8988T (cell line): ENCODE data around the gene KIF11.

Experiments used
- DNase-seq: peaks from one replicate; pipeline ENCODE4 v3.0.0; 2011

Gene KIF11

DNA sequence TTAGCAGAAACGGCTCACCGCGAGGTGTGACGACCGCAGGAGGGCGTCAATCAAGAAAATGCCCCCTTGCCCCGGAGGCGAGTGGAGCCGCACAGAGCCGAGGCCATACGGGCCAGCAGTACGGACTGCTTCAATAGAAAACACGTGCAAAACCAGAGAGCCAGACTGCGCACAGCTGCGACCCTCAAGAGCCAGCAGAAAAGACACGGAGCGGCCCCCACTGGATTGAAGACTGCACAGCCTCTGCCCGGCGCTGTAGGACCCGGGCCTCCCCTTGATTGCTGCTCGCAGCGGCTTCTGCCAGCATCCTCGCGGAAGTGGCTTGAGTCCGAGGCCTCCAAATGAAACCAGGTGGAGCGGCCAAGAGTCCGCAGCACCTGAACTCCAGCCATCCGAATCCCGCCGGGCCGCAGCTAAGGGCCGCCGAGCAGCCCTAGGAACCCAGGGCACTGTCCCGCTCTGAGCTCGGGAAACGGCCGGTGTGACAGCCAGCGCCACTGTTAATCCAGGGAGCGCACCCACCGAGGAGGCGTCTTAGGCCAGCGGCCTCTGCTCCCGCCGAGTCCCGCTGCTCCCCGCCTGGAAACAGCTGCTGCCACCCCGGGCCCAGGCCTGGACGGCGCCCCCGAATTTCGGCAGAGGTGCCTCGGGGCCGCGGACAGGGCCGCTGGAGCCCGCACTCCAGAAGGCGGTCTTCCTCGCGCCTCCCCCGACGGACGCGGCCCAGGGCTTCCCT is 96.2 kb downstream of the KIF11 start:
- DNase-seq = no peak

GRCh38 chr10:92689663-92690210 is 96.8 kb downstream of the KIF11 start, which contains the start of gene HHEX:
Gene HHEX (plus strand): TSS chr10:92689955. CDS start chr10:92689987, 32 bp downstream.
- DNase-seq = peak; percentile 75

- no peak for DNase-seq
Measured at GRCh38 chr10:92690211-92690914, 97.4 kb downstream of the KIF11 start.

GRCh38 chr10:92690915-92691590 is 98.1 kb downstream of the KIF11 start:
- DNase-seq = no peak

- no peak for DNase-seq
Measured at GRCh38 chr10:92691591-92692079, 98.7 kb downstream of the KIF11 start.

- no peak for DNase-seq
Measured at GRCh38 chr10:92692080-92692671, 99.2 kb downstream of the KIF11 start.

- DNase-seq = no peak
Measured at GRCh38 chr10:92692697-92693533, 100.0 kb downstream of the KIF11 start.

DNA sequence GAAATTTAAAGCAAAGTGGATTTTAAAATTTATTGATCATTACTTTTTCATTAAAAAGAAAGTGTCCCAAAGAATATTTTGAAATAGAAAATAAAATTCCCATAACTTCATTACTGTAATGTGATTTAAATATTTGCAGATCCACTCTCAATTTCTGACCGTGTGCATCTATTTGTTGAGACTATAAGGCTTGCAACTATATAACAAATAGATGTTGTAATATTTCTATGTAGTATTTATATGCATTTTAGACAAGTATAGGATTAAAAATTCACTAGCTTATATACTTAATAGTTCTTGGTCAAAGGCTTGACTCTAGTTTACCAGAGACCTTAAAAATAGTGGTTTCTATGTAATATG is 100.6 kb downstream of the KIF11 start:
- DNase-seq = no peak

GRCh38 chr10:92695679-92696605 is 103.0 kb downstream of the KIF11 start:
- no peak for DNase-seq

GRCh38 chr10:92696606-92697383 is 103.9 kb downstream of the KIF11 start:
- no peak for DNase-seq

GRCh38 chr10:92697663-92698511 is 105.0 kb downstream of the KIF11 start:
- DNase-seq = no peak

GRCh38 chr10:92699193-92699517 is 106.2 kb downstream of the KIF11 start:
- no peak for DNase-seq

GRCh38 chr10:92699518-92700381 is 106.8 kb downstream of the KIF11 start:
- peak; percentile 61 for DNase-seq

GRCh38 chr10:92702301-92702916 is 109.5 kb downstream of the KIF11 start:
- no peak for DNase-seq
